VCaP (cell line): Measurements from ENCODE around the gene XIST.

ENCODE experiments used
- H3K27ac ChIP-seq: fragments of 450-650 bp; 2 replicates; pipeline ENCODE4 v1.5.1; 2017
- CTCF ChIP-seq: fragments of 450-650 bp; conservative IDR thresholded peaks from 2 replicates; pipeline ENCODE4 v1.5.1; 2017; ENCODE audit warnings: mild to moderate bottlenecking, moderate library complexity

The XIST gene

GRCh38 chrX:73847991-73848390 lies 4.5 kb downstream of the XIST start:
- peak; percentile 36 for TF ChIP-seq CTCF
- no peak overlapping the region for H3K27ac ChIP-seq

- no peak for TF ChIP-seq CTCF
- no peak overlapping the region for H3K27ac ChIP-seq
Measured at GRCh38 chrX:73847100-73847499, 5.4 kb downstream of the XIST start.

GRCh38 chrX:73842541-73843234 lies 9.8 kb downstream of the XIST start:
- no peak overlapping the region for H3K27ac ChIP-seq
- TF ChIP-seq CTCF = no peak

- no peak overlapping the region for H3K27ac ChIP-seq
- no peak for TF ChIP-seq CTCF
Measured at GRCh38 chrX:73841337-73841736, 11.2 kb downstream of the XIST start.

GRCh38 chrX:73840120-73840924 lies 12.2 kb downstream of the XIST start:
- TF ChIP-seq CTCF = no peak

GRCh38 chrX:73839152-73839551 lies 13.4 kb downstream of the XIST start:
- H3K27ac ChIP-seq = no peak overlapping the region
- TF ChIP-seq CTCF = no peak

More at GRCh38 chrX:73840120-73840924, 12.2 kb downstream of the XIST start:
- H3K27ac ChIP-seq = no peak overlapping the region

GRCh38 chrX:73838123-73838522 lies 14.4 kb downstream of the XIST start:
- no peak overlapping the region for H3K27ac ChIP-seq
- TF ChIP-seq CTCF = no peak
